Body of pancreas (tissue), 4 donors: ENCODE data around the gene TSPEAR.

Source experiments
- POLR2A ChIP-seq, 3 donors: fragments of 450-650 bp; IDR thresholded peaks; one replicate each; pipeline ENCODE4 v1.6.1; 2016; ENCODE audit warnings: antibody characterized with exemption in 3 of 3, mild to moderate bottlenecking in 2 of 3
- TF ChIP-seq, protein P1 (sequence below), 7 experiments: fragments of 450-650 bp in 4 of 7; fragments of 200-600 bp in 3 of 7; sonication (generic) in 3 of 7; IDR thresholded peaks; one replicate each; pipeline ENCODE4 v1.5.1; 2016 to 2019; ENCODE audit warnings: antibody characterized with exemption in 7 of 7

DNA sequence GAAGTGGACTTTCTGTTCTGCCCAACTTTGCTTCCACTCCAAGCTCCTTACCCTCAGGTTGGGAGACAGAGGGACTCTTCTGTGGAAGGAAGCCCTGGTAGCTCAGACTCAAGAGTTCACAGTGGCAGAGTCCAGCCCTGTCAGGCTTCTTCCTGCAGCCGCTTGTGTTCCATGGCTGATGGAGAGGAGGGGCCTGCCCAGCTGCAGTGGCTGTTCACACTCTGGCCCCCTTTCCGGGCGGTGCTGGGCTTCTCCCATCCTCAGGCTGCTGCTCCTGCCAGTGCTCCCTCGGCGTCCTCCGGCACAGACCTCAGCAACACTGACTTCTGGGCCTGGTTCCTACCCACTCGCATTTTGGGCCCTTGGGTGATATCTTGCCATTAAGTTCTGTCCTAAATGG lies 175.4 kb downstream of the TSPEAR start:
- TF ChIP-seq, protein P1, sequence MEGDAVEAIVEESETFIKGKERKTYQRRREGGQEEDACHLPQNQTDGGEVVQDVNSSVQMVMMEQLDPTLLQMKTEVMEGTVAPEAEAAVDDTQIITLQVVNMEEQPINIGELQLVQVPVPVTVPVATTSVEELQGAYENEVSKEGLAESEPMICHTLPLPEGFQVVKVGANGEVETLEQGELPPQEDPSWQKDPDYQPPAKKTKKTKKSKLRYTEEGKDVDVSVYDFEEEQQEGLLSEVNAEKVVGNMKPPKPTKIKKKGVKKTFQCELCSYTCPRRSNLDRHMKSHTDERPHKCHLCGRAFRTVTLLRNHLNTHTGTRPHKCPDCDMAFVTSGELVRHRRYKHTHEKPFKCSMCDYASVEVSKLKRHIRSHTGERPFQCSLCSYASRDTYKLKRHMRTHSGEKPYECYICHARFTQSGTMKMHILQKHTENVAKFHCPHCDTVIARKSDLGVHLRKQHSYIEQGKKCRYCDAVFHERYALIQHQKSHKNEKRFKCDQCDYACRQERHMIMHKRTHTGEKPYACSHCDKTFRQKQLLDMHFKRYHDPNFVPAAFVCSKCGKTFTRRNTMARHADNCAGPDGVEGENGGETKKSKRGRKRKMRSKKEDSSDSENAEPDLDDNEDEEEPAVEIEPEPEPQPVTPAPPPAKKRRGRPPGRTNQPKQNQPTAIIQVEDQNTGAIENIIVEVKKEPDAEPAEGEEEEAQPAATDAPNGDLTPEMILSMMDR (IDR thresholded peaks at IDR 0.05) = no peak
- no peak for TF ChIP-seq POLR2A (IDR thresholded peaks at IDR 0.05)
